ENCODE results near the gene ENTPD2.

- TF ChIP-seq CTCF (IDR thresholded peaks at IDR 0.05) (no peak), EZH2 (IDR thresholded peaks at IDR 0.05; ENCODE audit: borderline replicate concordance, insufficient read depth, low read depth, low read length, poor library complexity, severe bottlenecking) (no peak)
Measured at GRCh38 chr9:137082222-137082924, 28.5 kb upstream of the ENTPD2 start.
